ENCODE results near the gene ERAS. TPM values are rescaled to one million over a fixed set of nuclear protein-coding genes. Genes with fewer than 3 reads are reported as not detected.

The ERAS gene
- total RNA-seq, 4 donors from 2014 or later: not detected

GRCh38 chrX:48829016-48829735, 2.9 kb downstream of the ERAS start:
- H3K4me1 ChIP-seq: peaks cover 0 to 5% (median 0%) of the 10 kb centered on the region in 4 donors
- no peak for DNase-seq
- intact Hi-C loops (cut with DNase I; ENCODE audit: low total_unique reads): no loop called here
- in situ Hi-C loops (cut with MboI; ENCODE audit: low pct_ligation_motif_present in 1 of 4, low pct_unique_long_range_greater_than_20kb in 1 of 4, low sequenced_read_pairs in 3 of 4): no loop called here
- H3K4me3 ChIP-seq: no peak overlapping the region
- no peaks in the 10 kb centered on the region for H3K9me3 ChIP-seq
- TF ChIP-seq EP300 (IDR thresholded peaks at IDR 0.05; ENCODE audit: low read depth) (no peak), POLR2AphosphoS5 (IDR thresholded peaks at IDR 0.05) (no peak), POLR2A (IDR thresholded peaks at IDR 0.05) (no peak)
- TF ChIP-seq, protein P1, sequence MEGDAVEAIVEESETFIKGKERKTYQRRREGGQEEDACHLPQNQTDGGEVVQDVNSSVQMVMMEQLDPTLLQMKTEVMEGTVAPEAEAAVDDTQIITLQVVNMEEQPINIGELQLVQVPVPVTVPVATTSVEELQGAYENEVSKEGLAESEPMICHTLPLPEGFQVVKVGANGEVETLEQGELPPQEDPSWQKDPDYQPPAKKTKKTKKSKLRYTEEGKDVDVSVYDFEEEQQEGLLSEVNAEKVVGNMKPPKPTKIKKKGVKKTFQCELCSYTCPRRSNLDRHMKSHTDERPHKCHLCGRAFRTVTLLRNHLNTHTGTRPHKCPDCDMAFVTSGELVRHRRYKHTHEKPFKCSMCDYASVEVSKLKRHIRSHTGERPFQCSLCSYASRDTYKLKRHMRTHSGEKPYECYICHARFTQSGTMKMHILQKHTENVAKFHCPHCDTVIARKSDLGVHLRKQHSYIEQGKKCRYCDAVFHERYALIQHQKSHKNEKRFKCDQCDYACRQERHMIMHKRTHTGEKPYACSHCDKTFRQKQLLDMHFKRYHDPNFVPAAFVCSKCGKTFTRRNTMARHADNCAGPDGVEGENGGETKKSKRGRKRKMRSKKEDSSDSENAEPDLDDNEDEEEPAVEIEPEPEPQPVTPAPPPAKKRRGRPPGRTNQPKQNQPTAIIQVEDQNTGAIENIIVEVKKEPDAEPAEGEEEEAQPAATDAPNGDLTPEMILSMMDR (IDR thresholded peaks at IDR 0.05): no peak
- WGBS, 2 donors (ENCODE audit: low coverage in 1 of 2): 85% methylated on average over 24 of the region's 24 CpGs; no CpG with 5 or more reads in 1 of the 2 donors
- no peak overlapping the region for H3K27ac ChIP-seq
- H3K27me3 ChIP-seq: peaks cover 30% of the 10 kb centered on the region
- H3K36me3 ChIP-seq: no peaks in the 10 kb centered on the region

DNA sequence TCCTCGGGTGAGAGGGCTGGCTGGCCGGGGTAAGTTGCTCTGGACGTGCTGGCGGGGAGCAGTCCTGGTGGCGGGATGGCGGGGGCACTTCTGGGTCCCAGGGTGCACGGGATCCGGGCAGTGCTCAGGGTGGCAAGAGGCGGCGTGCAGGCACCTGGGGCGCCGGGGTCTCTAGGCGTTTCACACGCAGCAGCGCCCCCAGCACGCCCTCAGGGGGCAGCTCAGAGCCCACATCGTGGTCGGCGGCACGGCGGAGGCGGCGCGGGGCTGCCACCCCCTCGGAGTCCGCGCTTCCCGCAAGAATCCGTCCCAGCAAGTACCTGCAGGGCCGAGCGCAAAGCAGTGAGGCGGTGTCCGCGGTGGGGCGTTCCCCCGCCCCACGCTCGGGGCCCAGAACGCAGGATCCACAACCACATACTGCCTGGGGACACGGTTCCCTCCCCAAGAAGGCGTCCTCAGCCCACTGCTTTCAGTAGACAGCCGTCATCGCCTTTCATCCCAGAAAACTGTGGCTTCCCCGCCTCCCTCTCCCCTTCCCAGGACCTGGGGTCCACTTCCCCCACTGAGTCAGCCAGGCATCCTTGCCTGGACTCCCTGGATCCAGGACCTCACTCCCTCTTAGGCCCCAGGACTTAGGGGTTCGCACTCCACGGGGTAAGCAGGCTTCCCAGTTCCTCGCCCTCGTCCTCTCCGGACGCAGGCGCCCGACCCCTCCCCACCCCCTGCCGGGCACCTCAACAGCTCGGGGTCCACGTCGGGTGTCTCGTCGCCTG, 5.0 kb downstream of the ERAS start:
- in situ Hi-C loops (cut with MboI; ENCODE audit: low pct_ligation_motif_present in 1 of 4, low pct_unique_long_range_greater_than_20kb in 1 of 4, low sequenced_read_pairs in 3 of 4): no loop called here
- 51% methylated on average over 58 of the region's 58 CpGs; no CpG with 5 or more reads in 1 of the 2 donors for WGBS, 2 donors (ENCODE audit: low coverage in 1 of 2)
- H3K27ac ChIP-seq: no peak overlapping the region
- H3K9me3 ChIP-seq: no peaks in the 10 kb centered on the region
- H3K4me1 ChIP-seq: peaks cover 0 to 11% (median 3%) of the 10 kb centered on the region in 4 donors
- TF ChIP-seq EP300 (IDR thresholded peaks at IDR 0.05; ENCODE audit: low read depth): no peak
- no peak for TF ChIP-seq POLR2AphosphoS5 (IDR thresholded peaks at IDR 0.05)
- no peak for TF ChIP-seq POLR2A (IDR thresholded peaks at IDR 0.05)
- TF ChIP-seq, protein P1 (IDR thresholded peaks at IDR 0.05): no peak
- H3K4me3 ChIP-seq: peak overlapping the region in 1 of 4 donors; percentile 7
- intact Hi-C loops (cut with DNase I; ENCODE audit: low total_unique reads): no loop called here
- no peaks in the 10 kb centered on the region for H3K36me3 ChIP-seq
- no peak for DNase-seq
- H3K27me3 ChIP-seq: peaks cover 49% of the 10 kb centered on the region

DNA sequence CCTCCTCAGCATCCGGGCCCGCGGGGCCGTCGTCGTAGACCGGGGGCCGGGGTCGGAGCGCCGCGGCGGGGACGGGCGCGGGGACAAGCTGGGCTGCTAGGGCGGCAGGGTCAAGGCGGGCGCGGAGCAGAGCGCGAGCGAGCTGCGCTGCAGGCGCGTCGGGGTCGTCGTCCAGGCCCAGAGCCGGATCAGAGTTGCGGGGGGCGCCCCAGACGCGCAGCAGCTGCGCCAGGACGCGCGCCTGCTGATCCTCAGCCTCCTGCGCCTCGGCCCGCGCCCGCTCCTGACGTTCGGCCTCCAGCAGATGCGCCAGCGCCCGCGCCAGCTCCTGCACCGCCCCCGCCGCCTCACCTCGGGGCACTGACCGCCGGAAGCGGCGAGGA, 5.6 kb downstream of the ERAS start:
- no peak for DNase-seq
- Histone ChIP-seq H3K36me3 (no peaks in the 10 kb centered on the region), H3K9me3 (no peaks in the 10 kb centered on the region), H3K4me1 (peaks cover 0 to 11% (median 3%) of the 10 kb centered on the region in 4 donors), H3K27ac (no peak overlapping the region), H3K4me3 (peak overlapping the region in 1 of 4 donors; percentile 7), H3K27me3 (peaks cover 50% of the 10 kb centered on the region)
- WGBS, 2 donors (ENCODE audit: low coverage in 1 of 2): 44% methylated on average over 56 of the region's 57 CpGs; no CpG with 5 or more reads in 1 of the 2 donors
- TF ChIP-seq, protein P1 (IDR thresholded peaks at IDR 0.05): no peak
- TF ChIP-seq EP300 (IDR thresholded peaks at IDR 0.05; ENCODE audit: low read depth) (no peak), POLR2AphosphoS5 (IDR thresholded peaks at IDR 0.05) (no peak), POLR2A (IDR thresholded peaks at IDR 0.05) (no peak)
- in situ Hi-C loops (cut with MboI; ENCODE audit: low pct_ligation_motif_present in 1 of 4, low pct_unique_long_range_greater_than_20kb in 1 of 4, low sequenced_read_pairs in 3 of 4): no loop called here
- intact Hi-C loops (cut with DNase I; ENCODE audit: low total_unique reads): no loop called here

DNA sequence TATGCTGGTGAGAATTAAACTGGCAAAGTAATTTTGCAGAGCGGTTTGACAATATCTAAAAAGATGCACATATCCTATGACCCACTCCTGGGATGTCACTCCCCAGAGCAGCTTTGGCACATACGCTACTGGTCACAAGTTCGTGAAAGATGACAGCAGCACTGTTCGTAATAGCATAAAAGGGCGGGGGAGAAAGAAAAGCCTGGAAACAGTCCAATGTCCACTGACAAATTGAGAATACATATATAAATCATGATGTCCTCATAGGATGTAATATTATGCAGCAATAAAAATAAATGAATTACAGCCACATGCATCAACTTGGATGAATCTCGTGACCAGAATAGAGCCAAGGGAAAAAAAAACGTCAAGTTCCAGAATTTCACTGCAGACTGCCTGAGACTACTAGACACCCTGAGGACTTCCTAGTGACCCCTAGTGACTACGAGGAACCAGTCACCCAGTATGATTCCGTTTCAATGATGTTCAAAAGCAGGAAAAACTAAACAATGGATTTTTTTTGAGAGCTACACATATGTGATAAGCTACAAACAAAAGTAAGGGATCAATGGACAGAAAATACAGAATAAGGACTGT, 7.3 kb downstream of the ERAS start:
- Histone ChIP-seq H3K9me3 (no peaks in the 10 kb centered on the region), H3K27ac (no peak overlapping the region), H3K27me3 (peaks cover 50% of the 10 kb centered on the region), H3K4me3 (no peak overlapping the region), H3K36me3 (no peaks in the 10 kb centered on the region), H3K4me1 (peaks cover 0 to 11% (median 3%) of the 10 kb centered on the region in 4 donors)
- WGBS, 2 donors (ENCODE audit: low coverage in 1 of 2): 7 to 31% methylated on average over 5 to 9 of the region's 9 CpGs
- DNase-seq: no peak
- TF ChIP-seq POLR2AphosphoS5 (IDR thresholded peaks at IDR 0.05) (no peak), POLR2A (IDR thresholded peaks at IDR 0.05) (no peak), EP300 (IDR thresholded peaks at IDR 0.05; ENCODE audit: low read depth) (no peak)
- TF ChIP-seq, protein P1 (IDR thresholded peaks at IDR 0.05): no peak
- in situ Hi-C loops (cut with MboI; ENCODE audit: low pct_ligation_motif_present in 1 of 4, low pct_unique_long_range_greater_than_20kb in 1 of 4, low sequenced_read_pairs in 3 of 4): no loop called here
- intact Hi-C loops (cut with DNase I; ENCODE audit: low total_unique reads): no loop called here

Measured in transverse colon (tissue), 4 donors.